Embryonic facial prominence (tissue), 1 donor: ENCODE data around the gene CDON.
"Not testable (repeated sequence)": the region's sequence is repeated elsewhere in the genome, so short reads cannot be mapped to it uniquely, and the experiment has no call there.

Experiments used
- DNase-seq: peaks from one replicate; pipeline ENCODE4 v3.0.0-alpha.2; 2016; ENCODE audit errors: extremely low spot score

The CDON gene

GRCh38 chr11:126046570-126047195 is 16.0 kb downstream of the CDON start:
- no peak for DNase-seq

DNA sequence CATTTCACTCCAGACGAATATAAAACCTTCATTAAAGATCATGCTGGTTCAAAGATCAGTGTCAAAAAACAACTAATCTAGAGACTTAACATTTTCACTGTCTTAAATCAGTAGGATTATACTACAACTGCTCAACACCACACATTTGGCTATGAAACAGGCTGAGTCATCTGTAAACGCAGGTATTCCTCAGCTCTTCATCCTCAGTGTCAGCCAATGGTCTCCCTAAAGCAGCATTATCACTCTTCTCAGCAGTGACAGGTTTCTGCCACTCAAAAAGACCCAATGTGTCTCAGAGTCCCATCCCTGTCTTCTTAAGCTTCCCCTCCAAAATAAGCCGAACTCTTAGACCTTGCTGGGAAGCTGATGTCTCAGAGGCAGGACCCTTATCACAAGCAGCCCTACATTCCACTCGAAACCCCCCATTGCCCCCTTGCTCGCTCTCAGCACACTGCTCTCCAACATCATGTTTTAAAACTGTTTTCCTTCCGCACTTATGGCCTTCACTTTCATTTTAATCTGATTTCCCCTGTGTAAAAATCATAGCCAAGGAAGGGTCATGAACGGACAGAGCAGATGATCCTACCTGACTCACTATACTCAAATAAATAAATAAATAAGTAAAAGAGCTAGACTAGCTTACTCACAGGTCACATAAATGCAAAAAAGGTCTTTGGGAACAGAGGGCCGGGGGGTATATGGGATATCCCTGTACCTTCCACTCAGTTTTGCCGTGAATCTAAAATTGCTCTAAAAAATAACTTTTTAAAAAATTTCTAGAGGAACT is 23.0 kb downstream of the CDON start:
- no peak for DNase-seq

GRCh38 chr11:126035718-126036117 is 26.9 kb downstream of the CDON start:
- DNase-seq = no peak

GRCh38 chr11:126034933-126035425 is 27.7 kb downstream of the CDON start:
- no peak for DNase-seq

- DNase-seq = no peak
Measured at GRCh38 chr11:126034039-126034932, 28.4 kb downstream of the CDON start.

DNA sequence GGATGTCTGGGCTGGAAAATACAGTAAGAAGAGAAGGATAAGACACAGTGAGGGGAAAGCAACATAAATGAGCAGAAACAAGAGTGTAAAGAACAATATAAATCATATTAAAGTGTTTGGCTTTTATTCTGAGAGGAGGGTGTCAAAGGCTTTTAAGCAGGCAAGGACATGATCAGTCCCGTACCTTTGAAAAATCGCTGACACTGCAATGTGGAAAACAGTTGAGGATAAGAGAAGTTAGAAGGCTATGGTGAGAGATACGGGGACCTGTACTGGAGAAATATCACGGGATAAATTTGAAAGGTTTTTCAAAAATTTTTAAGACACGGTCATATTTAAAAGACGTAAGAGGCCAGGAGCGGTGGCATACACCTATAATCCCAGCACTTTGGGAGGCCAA is 30.3 kb downstream of the CDON start:
- no peak for DNase-seq

DNA sequence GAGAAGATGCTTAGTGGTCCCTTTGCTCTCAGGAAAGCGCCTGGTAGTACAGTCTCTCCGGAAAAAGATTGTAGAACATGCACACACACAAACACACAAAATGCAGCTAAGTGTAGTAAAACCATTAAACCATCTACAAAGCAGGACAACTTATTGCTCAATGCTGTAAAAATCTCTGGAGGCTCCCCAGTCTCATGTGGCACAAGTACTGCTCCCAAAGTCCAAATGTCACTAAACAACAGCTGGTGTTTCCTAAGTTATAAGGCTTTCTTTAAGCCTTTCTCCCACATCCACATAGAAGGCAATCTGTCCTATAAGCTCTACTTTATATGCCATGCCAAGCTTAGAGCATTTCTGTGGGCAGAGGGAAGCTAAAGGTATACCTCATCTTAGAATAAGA is 32.9 kb downstream of the CDON start:
- no peak for DNase-seq

GRCh38 chr11:126029237-126029636 is 33.4 kb downstream of the CDON start:
- DNase-seq = no peak

GRCh38 chr11:126028534-126028933 is 34.1 kb downstream of the CDON start:
- not testable (repeated sequence) for DNase-seq

DNA sequence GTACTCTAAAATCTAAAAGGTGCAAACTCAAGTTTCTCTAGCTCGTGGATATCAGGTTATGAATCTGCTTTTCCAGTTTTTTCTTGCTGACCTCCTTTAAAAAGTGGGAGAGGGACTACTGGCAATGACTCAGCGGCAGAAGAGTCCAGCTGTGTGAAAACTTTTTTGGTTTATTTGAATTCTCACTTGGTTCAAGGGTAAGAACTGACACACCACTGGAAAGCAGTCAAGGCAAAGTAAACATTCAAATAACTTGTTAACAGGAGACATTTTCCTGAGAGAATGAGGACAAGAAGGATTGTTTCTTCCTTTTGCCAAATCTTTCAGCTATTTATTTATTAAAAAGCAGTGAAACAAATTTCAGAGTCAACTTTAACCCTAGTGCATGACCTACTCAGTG is 36.1 kb downstream of the CDON start:
- no peak for DNase-seq

- DNase-seq = no peak
Measured at GRCh38 chr11:126025822-126026221, 36.8 kb downstream of the CDON start.

- DNase-seq = no peak
Measured at GRCh38 chr11:126024123-126024522, 38.5 kb downstream of the CDON start.

DNA sequence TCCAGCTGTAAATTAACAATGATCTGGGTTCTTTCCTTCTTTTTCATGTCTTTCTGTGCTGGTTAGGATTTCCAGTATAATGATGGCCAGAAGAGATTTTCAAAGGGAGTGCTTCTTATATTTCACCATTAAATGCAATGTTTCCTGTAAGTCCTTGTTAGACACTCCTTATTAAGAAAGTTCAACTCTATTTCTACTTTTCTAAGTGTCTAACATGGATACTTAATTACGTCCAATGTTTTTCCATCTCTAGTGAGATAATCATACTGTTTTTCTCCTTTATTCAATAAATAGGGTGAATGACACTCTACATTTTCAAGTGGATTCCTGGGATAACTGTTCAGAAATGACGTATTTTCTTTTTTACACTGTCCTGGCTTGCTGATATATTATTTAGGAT is 49.8 kb downstream of the CDON start:
- no peak for DNase-seq

GRCh38 chr11:126011754-126012153 is 50.9 kb downstream of the CDON start:
- no peak for DNase-seq

DNA sequence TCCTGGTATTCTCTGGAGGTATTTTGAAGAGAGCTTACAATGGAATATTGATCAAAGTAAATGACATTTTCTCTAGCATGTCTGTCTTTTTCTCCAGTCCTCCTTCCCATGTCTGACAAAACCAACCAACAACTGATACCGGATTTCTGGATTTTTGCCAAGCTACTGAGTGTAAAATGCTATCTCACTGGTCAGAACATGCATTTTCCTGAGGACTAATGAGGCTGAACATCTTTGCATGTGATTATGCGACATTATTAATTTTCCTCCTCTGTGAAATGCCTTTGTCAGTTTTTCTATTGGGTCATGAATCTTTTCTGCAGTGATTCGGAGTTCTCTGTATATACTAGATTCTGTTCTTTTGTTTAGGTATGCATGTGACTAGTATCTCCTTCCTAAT is 51.4 kb downstream of the CDON start:
- DNase-seq = no peak

DNA sequence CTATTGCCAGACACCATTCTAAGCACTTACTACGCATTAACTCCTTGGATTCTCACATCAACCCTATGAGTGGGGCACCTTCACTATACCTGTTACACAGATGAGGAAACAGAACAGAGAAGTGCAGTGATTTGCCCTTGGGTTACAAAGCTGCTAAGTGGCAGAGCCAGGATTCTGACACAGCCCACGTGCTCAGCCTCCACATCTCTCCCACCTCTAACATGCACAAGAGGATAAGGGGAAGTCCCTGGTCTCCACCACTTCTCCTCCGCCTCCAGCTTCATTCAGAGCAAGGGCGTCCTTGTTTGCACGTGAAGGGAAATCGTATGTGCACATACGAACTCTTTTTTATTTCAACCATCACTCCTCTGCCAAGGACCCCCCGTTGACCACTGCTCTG is 53.7 kb downstream of the CDON start:
- DNase-seq = no peak

DNA sequence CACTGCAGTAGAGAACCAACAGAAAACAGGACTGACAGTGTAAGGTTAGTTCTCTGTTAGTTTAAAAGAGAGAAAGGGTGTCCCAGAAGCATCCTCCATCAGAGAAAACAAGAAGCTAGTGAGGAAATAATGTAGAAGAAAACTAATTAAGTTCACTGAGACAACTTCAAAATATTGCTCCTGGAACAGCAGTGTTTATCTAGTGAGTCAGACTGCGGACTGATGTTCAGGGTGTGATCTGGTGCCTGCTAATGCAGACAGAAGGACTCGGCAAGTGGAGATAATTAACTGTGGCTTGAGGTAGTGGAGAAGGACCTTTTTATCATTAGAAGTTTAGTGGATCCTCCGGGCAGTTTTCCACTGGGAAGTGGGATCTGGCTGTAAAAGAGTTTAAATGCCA is 55.4 kb downstream of the CDON start:
- no peak for DNase-seq

DNA sequence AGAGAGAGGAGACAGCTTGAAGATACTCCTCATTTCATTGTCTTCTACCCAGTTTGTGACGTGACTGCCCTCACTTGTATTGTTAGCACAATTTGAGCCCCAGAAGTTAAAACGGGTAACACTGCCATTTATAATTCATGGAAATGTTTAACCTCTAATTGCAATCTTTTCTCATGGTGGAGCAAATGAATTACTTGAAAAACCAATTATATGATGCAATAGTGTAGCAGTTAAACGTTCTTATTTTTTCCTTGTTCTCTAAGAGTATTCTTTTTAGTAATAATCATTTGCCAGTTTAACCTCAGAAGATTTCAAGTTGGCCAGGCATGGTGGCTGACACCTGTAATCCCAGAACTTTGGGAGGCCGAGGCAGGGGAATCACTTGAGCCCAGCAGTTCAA is 56.6 kb downstream of the CDON start:
- DNase-seq = no peak

DNA sequence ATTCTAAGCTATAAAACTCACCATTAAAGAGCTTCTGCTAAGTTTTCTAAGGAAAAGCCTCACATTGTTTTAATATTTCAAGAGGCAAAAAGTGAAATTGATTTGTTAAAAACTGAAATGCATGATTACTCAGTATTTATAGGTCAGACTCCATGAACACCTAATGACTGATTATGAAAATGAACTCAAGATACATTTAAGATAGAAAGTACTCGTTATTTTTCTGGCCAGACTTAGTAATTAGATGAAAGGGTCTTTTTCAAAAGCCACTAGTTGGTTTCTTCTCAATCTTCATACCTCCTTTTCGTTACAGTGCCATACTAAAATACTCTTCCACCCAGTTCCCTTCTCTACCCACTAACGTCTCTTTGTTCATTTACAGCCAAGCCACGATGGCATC is 60.5 kb downstream of the CDON start:
- DNase-seq = no peak

- no peak for DNase-seq
Measured at GRCh38 chr11:125999234-125999880, 63.3 kb downstream of the CDON start.

GRCh38 chr11:125998267-125998666 is 64.4 kb downstream of the CDON start:
- no peak for DNase-seq

DNA sequence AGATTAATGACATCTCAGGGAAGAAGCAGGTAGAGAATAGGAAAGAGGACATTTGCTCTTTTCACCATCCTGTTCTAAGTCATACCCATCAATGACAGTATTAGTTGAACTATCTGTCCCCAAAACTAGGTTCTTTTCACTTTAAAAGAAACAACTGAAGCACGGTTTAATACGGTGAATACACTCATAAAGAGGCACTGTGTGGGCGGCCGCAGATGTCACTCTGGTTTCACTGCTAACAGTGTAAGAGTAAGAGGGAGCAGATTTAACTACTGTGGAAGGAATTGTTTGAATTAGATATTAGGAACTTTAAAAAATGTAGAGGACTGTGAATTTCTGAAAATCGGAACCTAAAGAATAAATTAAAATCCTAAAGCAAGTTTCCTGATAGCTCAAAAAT is 67.4 kb downstream of the CDON start:
- DNase-seq = no peak
